GM10266 (cell line): ENCODE results near the gene FSTL1.

ENCODE experiments used
- DNase-seq: peaks from one replicate; pipeline ENCODE4 v3.0.0; 2012; ENCODE audit errors: extremely low spot score
- CTCF ChIP-seq: IDR thresholded peaks from 2 replicates; pipeline ENCODE4 v1.5.1; 2012; ENCODE audit warnings: mild to moderate bottlenecking, low read depth; ENCODE audit not compliant: control insufficient read depth, insufficient read depth; ENCODE audit errors: missing control alignments

The FSTL1 gene

GRCh38 chr3:120452816-120453215, 2.0 kb upstream of the FSTL1 start:
- TF ChIP-seq CTCF = no peak
- no peak for DNase-seq

- no peak for TF ChIP-seq CTCF
- no peak for DNase-seq
Measured at GRCh38 chr3:120451806-120452205, 1.0 kb upstream of the FSTL1 start.

- DNase-seq = no peak
- no peak for TF ChIP-seq CTCF
Measured at GRCh38 chr3:120451272-120451761, 525 bp upstream of the FSTL1 start.

GRCh38 chr3:120449701-120450599, 842 bp downstream of the FSTL1 start:
- no peak for TF ChIP-seq CTCF
- DNase-seq = no peak

DNA sequence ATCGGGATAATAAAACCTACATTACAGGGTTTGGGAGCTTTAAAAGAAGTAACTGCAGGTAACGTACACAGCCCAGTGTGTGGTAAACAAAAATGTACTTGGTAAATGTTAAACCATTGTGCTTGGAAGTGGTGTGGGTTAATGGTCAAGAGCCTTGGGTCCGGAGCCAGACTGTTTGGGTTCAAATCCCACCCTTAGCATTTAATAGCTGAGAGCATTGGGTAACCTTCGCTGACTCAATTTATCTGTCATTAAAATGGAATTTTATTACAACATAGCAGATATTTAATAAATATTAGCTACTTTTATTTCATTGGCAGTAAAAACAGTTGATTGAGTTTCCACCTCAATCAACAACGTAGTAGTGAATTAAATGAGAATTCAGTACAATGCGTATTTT, 1.5 kb downstream of the FSTL1 start:
- no peak for TF ChIP-seq CTCF
- no peak for DNase-seq

- TF ChIP-seq CTCF = no peak
- DNase-seq = no peak
Measured at GRCh38 chr3:120448756-120449155, 2.0 kb downstream of the FSTL1 start.

DNA sequence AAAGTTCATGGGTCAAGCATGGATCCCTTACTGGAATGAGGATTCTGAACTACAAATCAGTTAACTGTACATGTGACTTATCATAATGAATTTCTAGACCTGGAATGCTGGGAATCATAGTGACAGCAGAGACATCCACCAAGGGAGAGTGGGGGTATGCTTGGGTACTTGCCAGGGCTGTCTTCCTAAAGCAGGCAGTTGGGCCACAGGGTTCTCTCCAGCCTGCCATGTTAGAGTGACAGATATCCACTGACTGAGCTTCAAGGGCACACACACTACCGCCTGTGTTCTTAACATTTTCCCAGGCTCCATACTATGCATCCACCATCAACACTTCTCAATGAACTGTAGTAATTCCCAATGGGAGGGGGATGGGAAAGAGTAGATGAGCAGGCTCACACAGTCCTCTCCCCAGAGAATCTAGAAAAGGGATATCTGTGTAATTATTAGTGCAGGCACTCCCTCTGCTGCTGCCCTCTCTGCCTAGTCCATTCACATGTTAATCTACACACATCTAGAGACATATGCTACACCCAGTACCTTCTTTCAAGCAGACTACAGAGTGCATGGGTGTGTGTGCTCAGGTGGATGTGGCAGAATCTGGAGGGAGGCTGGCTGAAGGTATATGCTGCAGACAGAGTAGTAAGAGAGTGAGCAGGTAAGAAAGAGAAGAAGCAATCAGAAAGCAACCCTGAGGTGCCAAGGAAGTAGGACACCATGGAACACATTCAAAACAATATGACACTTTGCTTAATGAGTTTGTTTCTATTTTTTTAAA, 3.7 kb downstream of the FSTL1 start:
- no peak for DNase-seq
- no peak for TF ChIP-seq CTCF
